Glomerular endothelial cell (primary cell): ENCODE data around the gene GINS1. TPM values are rescaled to one million over a fixed set of nuclear protein-coding genes. Genes with fewer than 3 reads are reported as not detected.

Experiments
- DNase-seq: peaks from one replicate; pipeline ENCODE4 v3.0.0-alpha.2; 2011; ENCODE audit warnings: low read depth, low spot score; ENCODE audit errors: extremely low read depth
- total RNA-seq: library from RNA; depleted of rRNA; stranded (reverse); fragments of >200 nt; gene quantifications from 2 replicates; pipeline ENCODE4 v1.2.3, GENCODE V29; 2015

The GINS1 gene
- 3.1 and 4.4 TPM in 2 replicates for total RNA-seq

GRCh38 chr20:25407311-25408169 lies at the start of gene GINS1:
Gene GINS1, plus strand, starts transcription at chr20:25407673. Its CDS starts 148 bp downstream, at chr20:25407821.
- DNase-seq, result peak; percentile 60

- no peak for DNase-seq
These were observed 46.7 kb upstream of the GINS1 start for GRCh38 chr20:25360631-25361286.

- no peak for DNase-seq
These were observed 46.2 kb upstream of the GINS1 start for GRCh38 chr20:25361287-25361683.

- no peak for DNase-seq
These were observed 43.2 kb upstream of the GINS1 start for GRCh38 chr20:25364180-25364788.

GRCh38 chr20:25364879-25365699 lies 42.4 kb upstream of the GINS1 start:
- DNase-seq, result no peak

- no peak for DNase-seq
These were observed 38.9 kb upstream of the GINS1 start for GRCh38 chr20:25368526-25368925.

GRCh38 chr20:25368976-25369375 lies 38.5 kb upstream of the GINS1 start:
- no peak for DNase-seq

GRCh38 chr20:25369529-25369928 lies 37.9 kb upstream of the GINS1 start:
- no peak for DNase-seq

- no peak for DNase-seq
These were observed 37.5 kb upstream of the GINS1 start for GRCh38 chr20:25369971-25370370.

GRCh38 chr20:25372584-25373336 lies 34.7 kb upstream of the GINS1 start:
- no peak for DNase-seq

- DNase-seq, result no peak
These were observed 32.6 kb upstream of the GINS1 start for GRCh38 chr20:25374842-25375241.

- no peak for DNase-seq
These were observed 31.2 kb upstream of the GINS1 start for GRCh38 chr20:25376236-25376635.

GRCh38 chr20:25376886-25377285 lies 30.6 kb upstream of the GINS1 start:
- DNase-seq, result no peak

GRCh38 chr20:25378189-25378883 lies 29.1 kb upstream of the GINS1 start:
- no peak for DNase-seq

GRCh38 chr20:25378884-25379733 lies 28.4 kb upstream of the GINS1 start:
- no peak for DNase-seq

- DNase-seq, result no peak
These were observed 26.4 kb upstream of the GINS1 start for GRCh38 chr20:25380945-25381614.

GRCh38 chr20:25382704-25383370 lies 24.6 kb upstream of the GINS1 start:
- no peak for DNase-seq
